C4-2B (cell line): ENCODE results near the gene TUB.

Source experiments
- ZFX ChIP-seq: fragments of 450-650 bp; IDR thresholded peaks from 2 replicates; pipeline ENCODE4 v1.6.1; 2017
- TF ChIP-seq, protein P1 (sequence below): fragments of 450-650 bp; conservative IDR thresholded peaks from 2 replicates; pipeline ENCODE4 v1.5.1; 2017; ENCODE audit warnings: mild to moderate bottlenecking

DNA sequence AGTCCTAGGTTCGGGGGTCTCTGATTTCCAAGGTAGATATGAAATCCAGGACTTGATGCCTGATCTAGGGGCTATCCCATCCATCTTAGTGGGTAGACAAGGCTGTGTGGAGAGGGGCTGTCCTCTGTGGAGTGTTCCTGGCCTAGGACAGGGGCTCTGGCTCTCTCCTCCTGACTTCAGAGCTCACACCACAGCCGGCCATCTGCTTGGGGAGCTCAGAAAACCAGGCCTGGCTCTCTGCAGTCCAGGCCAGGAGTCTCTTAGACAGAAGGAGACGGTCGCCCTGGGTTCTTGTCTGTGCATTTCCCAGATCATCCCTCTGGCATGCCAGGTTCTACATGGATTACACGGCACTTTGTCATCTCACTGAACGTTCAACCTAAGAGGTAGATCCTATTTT is 17.9 kb downstream of the TUB start:
- TF ChIP-seq, protein P1, sequence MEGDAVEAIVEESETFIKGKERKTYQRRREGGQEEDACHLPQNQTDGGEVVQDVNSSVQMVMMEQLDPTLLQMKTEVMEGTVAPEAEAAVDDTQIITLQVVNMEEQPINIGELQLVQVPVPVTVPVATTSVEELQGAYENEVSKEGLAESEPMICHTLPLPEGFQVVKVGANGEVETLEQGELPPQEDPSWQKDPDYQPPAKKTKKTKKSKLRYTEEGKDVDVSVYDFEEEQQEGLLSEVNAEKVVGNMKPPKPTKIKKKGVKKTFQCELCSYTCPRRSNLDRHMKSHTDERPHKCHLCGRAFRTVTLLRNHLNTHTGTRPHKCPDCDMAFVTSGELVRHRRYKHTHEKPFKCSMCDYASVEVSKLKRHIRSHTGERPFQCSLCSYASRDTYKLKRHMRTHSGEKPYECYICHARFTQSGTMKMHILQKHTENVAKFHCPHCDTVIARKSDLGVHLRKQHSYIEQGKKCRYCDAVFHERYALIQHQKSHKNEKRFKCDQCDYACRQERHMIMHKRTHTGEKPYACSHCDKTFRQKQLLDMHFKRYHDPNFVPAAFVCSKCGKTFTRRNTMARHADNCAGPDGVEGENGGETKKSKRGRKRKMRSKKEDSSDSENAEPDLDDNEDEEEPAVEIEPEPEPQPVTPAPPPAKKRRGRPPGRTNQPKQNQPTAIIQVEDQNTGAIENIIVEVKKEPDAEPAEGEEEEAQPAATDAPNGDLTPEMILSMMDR, result no peak
- no peak for TF ChIP-seq ZFX
